ENCODE measurements around the gene ZDHHC11.
"Not testable (repeated sequence)": the region's sequence is repeated elsewhere in the genome, so short reads cannot be mapped to it uniquely, and the experiment has no call there.

The ZDHHC11 gene

DNA sequence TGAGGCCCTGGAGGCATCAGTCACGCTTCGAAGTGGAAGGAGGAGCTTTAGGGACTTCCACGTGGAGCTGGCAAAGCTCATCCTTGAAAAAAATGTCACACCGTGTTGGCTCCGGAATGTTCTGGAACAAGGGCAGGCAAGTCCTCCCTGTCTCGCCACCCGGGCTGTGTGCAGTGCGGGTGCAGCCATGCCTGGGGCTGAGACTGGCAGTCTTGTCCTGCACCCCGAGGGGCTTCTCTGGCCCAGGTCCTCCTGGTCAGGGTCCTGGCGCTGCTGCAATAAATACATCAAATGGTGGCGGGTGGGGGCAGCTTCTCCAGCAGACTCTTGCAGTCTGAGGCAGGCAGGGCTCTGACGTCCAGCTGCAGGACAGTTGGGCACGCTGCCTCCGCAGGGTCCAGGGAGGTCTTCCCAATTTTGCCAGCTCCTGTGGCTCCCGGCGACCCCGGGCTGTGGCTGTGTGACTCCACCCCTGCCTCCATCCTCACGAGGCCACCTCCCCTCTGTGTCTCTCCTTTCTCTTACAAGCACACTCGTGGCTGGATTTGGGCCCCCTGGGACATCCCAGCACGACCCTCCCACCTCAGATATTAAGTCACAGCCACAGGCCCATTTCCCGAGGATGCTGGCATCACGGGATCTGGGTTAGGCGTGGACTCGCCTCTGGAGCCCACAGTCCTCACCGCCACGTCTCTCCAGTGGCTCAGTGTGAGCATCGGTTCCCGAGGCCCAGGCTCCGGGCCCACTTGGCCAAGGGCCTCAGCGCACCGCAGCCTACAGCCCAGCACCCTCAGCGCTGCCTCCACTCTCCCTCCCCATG, 8.2 kb downstream of the ZDHHC11 start:
- DNase-seq, result not testable (repeated sequence)

DNA sequence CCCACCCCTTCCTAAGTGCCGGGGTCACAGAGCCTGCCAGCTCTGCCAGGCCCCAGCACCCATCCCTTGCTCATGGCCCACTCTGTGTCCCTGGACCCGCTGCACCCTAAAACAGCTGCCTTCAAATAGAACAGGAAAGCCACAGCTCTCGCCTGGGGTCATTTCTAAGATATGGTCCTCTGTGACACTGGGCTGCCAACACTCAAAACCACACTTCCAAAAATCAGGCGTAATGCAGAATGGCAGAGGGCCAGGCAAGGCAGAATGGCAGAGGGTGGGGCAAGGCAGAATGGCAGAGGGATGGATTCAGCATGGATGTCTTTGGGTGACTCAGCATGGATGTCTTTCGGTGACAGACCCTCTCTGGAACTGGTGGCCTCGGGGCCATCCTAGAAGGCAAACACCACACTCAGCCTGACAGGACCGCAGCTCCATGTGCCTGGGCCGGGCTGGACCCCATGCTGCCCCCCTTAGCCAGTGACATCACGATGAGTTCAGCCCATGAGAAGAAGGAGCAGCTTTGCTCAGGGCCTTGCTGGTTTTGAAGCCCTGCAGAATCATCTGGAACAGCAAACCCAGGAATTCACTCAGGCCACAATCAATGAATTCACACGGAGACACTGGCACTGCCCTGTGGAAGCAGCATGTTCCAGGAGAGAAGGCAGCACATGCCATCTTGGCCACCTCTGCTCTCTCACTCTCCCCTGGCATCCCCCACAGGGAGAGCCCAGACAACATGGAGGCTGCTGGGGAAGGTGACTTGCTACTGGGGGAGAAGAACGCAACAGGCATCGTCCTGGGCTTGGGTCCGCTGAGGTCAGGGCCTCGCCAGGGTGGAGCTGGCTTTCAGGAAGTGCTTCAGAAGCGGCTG, 9.0 kb downstream of the ZDHHC11 start:
- DNase-seq, result not testable (repeated sequence)

DNA sequence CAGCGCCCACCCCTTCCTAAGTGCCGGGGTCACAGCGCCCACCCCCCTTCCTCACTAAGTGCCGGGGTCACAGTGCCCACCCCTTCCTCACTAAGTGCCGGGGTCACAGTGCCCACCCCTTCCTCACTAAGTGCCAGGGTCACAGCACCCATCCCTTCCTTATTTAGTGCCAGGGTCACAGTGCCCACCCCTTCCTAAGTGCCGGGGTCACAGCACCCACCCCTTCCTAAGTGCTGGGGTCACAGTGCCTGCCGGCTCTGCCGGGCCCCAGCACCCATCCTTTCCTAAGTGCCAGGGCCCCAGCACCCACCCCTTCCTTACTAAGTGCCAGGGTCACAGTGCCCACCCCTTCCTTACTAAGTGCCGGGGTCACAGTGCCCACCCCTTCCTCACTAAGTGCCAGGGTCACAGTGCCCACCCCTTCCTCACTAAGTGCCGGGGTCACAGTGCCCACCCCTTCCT, 9.8 kb downstream of the ZDHHC11 start:
- not testable (repeated sequence) for DNase-seq

DNA sequence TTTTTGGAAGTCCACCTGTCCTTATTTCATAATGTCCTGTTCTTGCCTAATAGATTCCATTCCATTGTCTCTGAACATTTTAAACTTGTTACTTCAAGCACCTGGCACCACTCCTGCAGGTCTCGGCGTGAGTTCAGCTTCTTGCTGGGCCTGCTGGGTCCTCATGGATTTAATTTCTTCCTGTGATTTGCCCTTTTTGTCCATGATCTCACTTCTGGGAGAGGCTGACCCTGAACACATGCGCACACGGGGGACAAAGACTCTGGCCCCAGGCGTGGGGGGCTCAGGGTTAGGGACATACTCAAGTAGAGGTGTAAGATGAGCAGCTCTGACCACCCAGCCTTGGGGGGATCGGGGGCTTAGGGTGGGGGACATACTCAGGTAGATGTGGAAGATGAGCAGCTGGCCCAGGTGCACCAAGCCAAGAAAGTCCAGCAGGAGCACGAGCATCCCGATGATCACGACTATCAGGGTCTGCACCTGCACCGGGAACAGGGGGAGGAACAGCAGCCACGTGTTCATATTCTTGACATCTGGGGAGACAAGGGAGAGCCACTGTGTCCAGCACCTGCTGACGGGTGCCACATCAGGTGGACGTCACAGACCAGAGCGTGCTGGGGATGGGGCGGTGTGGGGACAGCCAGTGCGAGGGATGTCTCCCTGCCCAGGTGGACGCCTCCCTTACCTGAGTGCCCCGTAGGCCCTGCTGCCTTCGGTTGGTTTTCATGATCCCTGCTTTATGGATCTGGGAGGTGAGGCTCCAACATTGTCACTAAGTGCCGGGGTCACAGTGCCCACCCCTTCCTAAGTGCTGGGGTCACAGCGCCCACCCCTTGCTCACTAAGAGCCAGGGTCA, 10.4 kb downstream of the ZDHHC11 start:
- not testable (repeated sequence) for DNase-seq

DNA sequence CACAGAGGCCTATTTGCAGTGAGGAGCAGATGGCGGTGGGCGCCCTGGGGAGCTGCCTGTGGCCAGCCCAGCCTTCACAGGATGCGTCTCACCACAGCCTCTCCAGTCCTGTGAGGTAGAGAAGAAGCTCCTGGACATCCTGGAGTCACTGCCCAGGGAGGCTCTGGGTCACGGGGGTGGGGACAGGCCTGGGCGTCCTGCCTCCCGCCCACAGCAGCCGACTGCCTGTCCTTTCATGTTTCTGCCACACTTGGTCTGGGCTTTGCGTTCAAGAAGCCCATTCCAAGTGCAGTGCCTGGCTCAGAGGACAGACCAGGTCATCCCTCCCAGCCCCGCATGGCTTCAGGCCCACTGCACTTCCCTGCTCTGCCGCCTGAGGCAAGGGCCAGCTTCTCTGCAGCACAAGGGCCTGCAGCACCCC, 12.3 kb downstream of the ZDHHC11 start:
- not testable (repeated sequence) for DNase-seq

DNA sequence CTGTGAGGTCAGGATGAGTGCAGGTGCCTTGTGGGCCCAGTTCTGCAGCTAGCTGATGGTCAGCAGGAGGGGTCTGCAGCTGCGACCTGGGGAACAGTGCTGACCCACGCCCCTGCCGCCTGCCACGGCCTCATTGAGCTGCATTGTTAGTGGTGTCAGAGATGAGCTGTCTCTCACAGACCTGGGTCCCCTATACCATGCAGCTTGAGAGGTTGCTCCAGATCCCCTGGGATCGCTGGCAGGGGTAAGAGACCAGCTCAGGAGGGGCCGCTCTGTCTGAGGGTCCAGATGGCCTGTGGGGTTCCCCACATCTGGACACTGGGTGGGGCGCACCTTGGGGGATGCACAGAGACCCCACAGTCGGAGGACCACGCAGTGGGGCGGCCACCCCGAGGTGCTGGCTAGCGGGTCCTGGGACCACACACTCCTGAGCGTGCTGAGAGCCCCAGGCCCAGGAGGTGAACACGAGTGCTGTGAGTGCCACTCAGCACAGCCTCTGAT, 13.1 kb downstream of the ZDHHC11 start:
- not testable (repeated sequence) for DNase-seq

DNA sequence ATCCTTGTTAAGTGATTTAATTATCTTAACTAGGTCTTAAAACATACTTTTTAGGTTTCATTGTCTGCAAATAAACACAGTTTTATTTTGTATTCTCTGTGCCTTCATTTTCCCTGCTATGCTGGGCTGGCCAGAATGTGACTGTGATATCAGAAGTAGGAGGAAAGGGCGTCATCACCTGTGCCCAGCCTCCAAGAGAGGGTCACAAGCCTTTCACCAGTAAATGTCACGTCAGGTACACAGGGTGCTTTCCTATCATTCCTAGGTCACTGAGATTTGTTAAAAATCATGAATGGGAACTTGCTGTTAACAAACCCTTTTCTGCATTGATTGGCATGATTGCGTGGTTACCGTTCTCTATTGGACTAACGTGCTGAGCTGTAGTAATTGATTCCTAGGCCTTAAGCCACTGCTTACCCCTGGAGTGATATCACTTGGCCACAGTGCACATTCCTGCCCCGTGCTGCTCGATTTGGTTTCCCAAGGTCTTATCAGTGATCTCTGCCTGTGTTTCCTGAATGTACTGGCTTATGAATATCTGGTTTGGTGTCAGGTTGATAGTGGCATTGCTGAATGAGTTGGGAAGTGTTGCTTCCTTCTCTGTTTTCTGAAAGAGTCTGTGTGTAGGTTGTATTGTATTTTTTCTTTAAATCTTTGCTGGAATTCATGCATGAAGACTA, 14.7 kb downstream of the ZDHHC11 start:
- DNase-seq, result not testable (repeated sequence)

DNA sequence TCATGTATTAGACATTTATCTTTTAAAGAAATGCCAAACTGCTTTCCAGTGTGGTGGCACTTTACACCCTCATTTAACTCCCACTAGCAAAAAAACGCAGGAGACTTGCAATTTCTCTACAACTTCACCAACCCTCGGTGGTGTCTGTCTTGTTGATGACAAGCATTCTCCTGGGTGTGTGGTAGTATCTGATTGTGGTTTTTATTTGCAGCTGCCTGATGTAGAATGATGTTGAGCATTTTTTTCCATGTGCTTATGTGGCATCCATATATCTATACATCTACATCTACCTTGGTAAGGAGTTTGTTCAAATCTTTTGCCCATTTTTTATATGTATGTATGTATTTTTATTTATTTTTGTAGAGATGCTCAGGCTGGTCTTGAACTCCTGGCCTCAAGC, 16.8 kb downstream of the ZDHHC11 start:
- DNase-seq, result not testable (repeated sequence)

DNA sequence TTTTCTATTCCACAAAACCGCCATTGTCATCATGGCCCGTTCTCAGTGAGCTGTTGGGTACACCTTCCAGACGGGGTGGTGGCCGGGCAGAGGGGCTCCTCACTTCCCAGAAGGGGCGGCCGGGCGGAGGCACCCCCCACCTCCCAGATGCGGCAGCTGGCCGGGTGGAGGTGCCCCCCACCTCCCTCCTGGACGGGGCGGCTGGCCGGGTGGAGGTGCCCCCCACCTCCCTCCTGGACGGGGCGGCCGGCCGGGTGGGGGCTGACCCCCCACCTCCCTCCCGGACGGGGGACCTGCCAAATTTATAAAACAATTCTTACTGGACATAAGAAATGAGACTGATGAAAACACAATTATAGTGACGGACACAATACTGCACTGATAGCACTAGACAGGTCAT, 22.6 kb downstream of the ZDHHC11 start:
- not testable (repeated sequence) for DNase-seq

DNA sequence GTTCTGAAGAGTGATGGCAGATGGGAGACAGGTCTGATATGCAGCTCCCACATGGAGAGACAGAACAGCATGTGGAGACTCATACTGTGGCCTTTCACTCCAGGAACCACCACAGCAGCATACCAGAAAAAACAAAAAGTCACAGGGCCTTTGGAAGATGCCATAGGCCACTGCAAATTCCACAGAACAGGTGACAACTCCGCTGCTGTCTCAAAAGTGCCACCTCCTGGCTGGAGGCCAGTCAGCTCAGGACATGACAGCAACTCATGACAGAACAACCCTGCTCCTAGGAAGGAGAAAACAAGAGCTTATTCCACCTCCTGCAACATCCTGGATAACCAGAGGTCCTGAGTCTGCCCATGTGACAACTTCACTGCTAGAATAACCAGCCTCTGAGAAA, 25.2 kb downstream of the ZDHHC11 start:
- DNase-seq, result not testable (repeated sequence)

DNA sequence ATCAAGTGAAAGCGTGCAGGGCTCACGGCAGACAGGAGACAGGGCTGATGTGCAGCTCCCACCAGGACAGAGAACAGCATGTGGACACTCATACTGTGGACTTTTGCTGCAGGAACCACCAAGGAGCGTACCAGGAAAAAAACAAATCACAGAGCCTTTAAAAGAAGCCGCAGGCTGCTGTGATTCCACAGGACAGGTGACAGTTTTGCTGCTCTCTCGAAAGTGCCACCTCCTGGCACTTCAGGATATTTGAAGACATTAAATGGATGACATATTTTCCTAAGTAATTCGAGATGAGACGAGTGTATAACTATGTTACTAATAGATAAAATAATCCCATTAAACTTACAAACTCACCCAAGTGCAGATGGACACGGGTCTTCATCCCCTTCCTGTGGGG, 29.3 kb downstream of the ZDHHC11 start:
- no peak for DNase-seq

DNA sequence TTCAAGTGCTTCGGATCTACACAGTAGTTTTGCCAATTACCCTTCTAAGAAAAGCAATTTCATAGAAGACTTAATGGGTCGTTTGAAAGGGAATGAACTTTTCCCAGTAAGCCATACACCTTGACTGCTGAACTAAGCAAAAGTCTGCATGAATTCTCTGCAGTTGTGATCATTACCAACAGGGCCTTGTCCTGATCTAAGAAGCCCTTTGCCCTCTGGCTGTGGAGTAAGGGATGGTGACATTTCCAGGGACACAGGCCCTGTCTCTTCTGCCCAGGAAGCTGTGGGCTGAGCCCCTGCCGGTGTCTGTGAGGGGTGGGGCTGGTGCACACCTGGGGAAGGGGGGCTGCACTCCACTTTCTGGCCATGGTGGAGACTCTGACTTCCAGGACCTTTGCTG, 30.5 kb downstream of the ZDHHC11 start:
- no peak for DNase-seq

DNA sequence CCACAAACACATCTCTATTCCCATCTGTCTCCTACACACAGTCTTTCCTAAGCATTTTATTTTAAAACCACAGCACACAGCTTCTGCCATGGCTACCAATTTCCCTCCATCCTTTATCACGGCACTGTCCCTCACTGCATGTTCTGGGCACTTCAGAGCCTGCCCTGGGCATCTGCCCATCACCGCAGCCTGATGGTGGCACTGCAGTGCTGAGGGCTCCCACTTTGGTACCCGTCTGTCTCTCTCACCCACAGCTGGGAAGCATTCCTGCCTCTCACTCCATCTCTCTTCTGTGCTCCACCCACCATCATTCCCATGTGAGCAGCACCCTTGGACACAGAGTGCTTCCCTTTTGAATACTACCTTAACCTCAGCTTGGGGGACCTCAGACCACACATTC, 31.7 kb downstream of the ZDHHC11 start:
- DNase-seq, result no peak

DNA sequence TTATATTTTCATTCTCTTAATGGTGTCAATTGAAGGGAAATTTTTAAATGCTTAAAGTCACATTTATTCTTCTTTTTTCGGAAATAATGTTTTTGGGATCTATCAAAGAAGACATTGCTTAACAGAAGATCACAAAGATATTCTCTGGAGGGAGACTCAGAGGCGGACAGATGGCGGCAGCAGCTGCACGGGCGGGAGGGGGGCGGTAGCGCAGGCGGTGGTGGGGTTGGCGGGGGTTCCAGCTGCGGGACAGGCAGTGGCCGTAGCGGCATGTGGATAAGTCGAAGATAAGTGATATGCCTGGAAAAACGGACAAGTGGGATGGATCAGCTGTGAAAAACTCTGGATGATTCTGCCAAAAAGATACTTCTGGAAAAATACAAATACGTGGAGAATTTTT, 34.6 kb downstream of the ZDHHC11 start:
- no peak for DNase-seq

DNA sequence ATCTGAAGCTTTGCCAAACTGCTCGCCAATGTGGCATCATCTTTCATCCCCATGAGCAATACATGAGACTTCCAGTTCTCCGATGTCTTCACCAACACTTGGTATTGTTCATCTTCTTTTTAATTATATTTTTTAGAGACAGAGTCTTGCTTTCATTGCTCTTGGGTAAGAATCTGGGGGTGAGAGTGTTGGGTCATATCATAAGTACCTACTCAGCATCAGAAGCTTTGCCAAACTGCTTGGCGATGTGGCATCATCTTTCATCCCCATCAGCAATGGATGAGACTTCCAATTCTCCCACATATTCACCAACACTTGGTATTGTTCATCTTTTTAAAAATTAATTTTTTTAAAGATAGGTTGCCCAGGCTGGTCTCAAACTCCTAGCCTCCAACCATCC, 35.3 kb downstream of the ZDHHC11 start:
- no peak for DNase-seq

DNA sequence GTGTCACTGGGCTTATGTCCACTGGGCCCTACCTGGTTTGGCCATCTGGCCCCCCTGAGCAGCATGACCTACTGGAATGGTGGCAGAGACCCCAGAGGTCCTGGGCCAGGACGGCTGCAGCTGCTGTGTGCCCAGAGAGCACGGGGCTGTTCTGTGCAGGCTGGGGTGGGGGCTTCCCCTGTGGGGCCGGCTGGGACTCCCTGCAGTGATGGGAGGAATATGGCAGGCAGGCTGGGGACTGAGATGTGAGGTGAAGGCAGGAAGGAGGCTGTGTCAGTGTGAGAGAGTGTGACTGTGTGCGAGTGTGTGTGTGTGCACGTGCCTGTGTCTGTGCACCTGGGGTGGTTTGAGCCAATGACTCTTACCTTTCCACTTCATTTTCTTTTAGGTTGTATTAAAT, 37.2 kb downstream of the ZDHHC11 start:
- not testable (repeated sequence) for DNase-seq

DNA sequence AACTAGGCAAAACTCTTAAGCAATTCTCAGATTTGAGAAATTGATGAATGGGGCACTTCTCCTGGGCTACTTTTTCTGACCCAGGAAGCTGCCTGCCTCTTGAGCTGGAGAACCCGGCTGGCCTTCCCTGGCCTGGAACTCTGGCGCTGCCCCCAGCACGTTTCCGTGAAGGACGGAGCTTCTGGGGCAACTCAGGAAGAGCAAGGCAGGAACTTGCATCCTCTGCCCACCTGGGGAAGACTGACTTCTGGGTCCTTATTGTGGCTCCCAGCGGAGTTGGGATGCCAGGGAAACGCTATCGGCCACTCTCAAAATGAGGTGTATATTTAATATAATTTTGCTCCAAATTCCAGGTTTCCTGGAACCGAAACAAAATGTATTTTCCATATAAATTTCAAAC, 39.4 kb downstream of the ZDHHC11 start:
- not testable (repeated sequence) for DNase-seq

DNA sequence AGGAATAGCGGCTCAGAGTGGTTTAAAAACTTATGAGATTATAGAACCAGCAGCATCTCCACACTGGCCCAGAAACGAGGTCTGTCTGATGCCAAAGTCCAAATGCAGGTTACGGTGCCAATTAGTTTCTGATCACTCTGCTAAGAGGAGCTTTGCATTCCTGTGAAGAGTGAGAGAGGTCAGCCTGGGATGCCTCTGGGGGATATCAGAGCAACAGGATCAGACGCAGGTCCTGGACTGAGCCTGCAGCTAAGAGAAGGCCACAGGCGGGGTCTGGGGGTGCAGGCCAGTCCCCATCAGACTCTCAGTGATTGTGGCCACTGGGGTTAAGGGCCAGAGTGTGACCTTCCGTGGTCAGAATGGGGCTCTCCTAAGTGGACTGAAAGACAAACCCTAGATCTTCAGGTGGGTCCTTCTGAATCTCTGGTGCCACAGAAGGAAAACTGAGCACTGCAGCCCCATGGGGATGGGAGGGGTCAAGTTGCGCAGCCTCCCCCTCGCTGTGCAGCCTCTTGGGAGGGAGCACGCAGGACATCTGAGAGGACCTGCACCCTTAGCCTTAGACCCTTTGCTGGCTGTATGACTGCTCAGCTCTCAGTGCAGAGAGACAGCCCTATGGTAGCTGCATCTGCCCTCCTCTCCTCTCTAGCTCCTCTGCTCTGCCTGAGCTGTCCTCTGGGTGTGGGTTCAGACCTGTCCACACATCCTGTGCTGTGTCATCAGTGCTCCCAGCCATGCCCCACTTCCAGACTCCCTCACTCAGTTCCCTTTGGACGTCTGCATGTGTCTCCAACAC, 42.9 kb downstream of the ZDHHC11 start:
- not testable (repeated sequence) for DNase-seq

DNA sequence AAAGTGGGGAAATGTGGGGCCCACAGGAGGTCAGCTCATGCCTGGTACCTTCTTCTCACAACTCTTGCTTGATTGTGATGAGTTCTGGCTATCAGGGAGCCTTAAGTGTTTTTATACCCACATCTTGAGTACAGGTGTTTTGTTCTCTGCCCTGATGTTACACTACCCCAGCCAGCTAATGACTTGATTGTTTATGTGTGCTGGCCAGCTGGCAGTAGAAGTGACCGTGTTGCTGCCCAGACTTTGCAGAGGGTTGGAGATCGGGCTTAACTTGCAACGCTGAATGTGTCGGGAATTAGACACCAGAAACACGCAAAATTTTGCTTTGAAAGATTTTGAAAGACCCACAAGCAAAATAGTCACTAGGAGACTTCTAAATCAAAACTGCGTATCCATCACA, 49.3 kb downstream of the ZDHHC11 start:
- no peak for DNase-seq

DNA sequence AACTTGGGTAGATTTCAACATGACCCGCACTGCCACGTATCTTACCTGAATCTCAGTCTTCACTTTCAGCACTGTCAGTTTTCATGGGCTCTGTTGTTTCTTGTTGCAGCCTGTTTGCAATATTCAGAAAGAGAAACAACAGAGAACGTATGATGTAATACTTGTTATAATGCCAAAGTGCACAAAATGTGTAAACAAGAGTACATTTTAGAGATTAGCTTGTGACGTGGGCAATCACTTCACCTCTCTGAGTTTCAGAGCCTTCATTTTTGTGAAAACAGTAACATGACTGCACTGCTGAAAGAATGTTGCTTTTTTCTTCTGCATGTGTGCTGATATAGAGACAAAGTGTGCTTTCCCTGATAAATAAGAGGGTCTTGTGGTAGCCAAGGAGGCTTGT, 49.7 kb downstream of the ZDHHC11 start:
- not testable (repeated sequence) for DNase-seq

DNA sequence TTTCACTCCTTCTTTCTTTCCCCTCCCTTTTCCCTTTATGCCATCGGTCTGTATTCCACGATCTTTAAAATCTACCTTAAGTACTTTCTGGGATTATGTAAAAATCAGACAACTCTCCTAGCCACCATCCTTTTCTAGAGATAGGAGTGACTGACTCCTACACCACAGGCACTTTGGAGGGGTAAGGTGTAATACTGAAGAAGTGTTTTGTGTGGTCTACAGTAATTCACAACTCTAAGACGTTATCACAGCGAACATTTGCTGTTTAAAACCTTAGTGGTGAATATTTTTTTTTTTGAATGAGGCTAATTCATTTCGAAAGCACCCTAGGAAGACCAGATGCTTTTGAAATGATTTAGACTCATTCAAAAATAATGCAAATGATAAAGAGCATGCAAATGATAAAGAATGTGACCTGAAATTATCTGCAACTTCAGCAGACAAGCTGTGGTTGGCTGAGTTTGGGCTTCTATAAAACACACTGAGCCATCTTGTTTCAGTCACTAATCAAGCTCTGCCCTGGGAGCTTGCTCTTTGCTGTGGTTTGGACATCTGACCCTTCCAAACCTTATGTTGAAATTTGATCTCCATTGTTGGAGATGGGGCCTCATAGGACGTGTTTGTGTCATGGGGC, 52.2 kb downstream of the ZDHHC11 start:
- not testable (repeated sequence) for DNase-seq
